Endothelial cell of umbilical vein (primary cell): ENCODE results near the gene PNKP. TPM values are rescaled to one million over a fixed set of nuclear protein-coding genes. Genes with fewer than 3 reads are reported as not detected.

ENCODE experiments used
- BruUV-seq: library from RNA; stranded (reverse); fragments of 400-500 nt; replicated peaks from 2 replicates; lab custom pipeline; 2021; lab: Mats Ljungman, UMichigan
- CTCF ChIA-PET: fragments of 300-600, 350-600 bp; sonication (Branson Sonifier 250); formaldehyde crosslinking; loops from one replicate; lab custom pipeline; 2021; ENCODE audit warnings: antibody characterized with exemption, inconsistent platforms; lab: Charles Lee
- POLR2A ChIA-PET: fragments of 300-600, 350-600 bp; sonication (Branson Sonifier 250); formaldehyde crosslinking; loops from one replicate; lab custom pipeline; 2021; ENCODE audit warnings: antibody characterized with exemption, inconsistent platforms; lab: Charles Lee
- DNase-seq: peaks from one replicate; pipeline ENCODE4 v3.0.0-alpha.2; 2011; ENCODE audit warnings: low read depth, low spot score
- FAIRE-seq: peaks from 2 replicates; lab custom pipeline; 2011; peaks lifted over from hg19 to GRCh38; lab: Jason Lieb, UNC
- H2AFZ ChIP-seq: 2 replicates; pipeline ENCODE4 v1.6.0; 2012; ENCODE audit warnings: low read depth, low read length, control low read depth, inconsistent platforms
- H3K27ac ChIP-seq: 2 replicates; pipeline ENCODE4 v1.5.1; 2011; ENCODE audit warnings: low read depth, mild to moderate bottlenecking, control low read depth, low read length, moderate library complexity; ENCODE audit not compliant: insufficient read depth
- H3K27me3 ChIP-seq, 2 experiments: 2 replicates each; pipeline versions ENCODE4 v1.6.0 to v1.6.1; 2011; ENCODE audit warnings: low read length in 2 of 2, mixed read lengths in 1 of 2; ENCODE audit not compliant: control insufficient read depth in 2 of 2, insufficient read depth in 2 of 2
- H3K36me3 ChIP-seq, 2 experiments: 2 replicates in 1 of 2; 3 replicates in 1 of 2; pipeline ENCODE4 v1.5.1; 2011; ENCODE audit warnings: low read length in 2 of 2, mild to moderate bottlenecking in 1 of 2, moderate library complexity in 1 of 2; ENCODE audit not compliant: control insufficient read depth in 2 of 2, insufficient read depth in 2 of 2; ENCODE audit errors: extremely low read depth in 1 of 2
- H3K4me1 ChIP-seq: 3 replicates; pipeline ENCODE4 v1.5.1; 2011; ENCODE audit warnings: mild to moderate bottlenecking, low read length; ENCODE audit not compliant: control insufficient read depth, insufficient read depth; ENCODE audit errors: extremely low read depth
- H3K4me2 ChIP-seq: 2 replicates; pipeline ENCODE4 v1.6.1; 2011; ENCODE audit warnings: low read length, control low read depth, mixed read lengths; ENCODE audit not compliant: insufficient read depth
- H3K4me3 ChIP-seq, 3 experiments: fragments of 200-600 bp in 1 of 3; sonication (generic), shearing (Covaris generic) in 1 of 3; replicated peaks in 1 of 3; 2 replicates each; pipeline ENCODE4 v1.5.1; 2011 to 2016; ENCODE audit warnings: control low read depth in 3 of 3, low read length in 3 of 3, mild to moderate bottlenecking in 2 of 3, inconsistent platforms in 1 of 3, low read depth in 1 of 3, moderate library complexity in 1 of 3; ENCODE audit not compliant: insufficient read depth in 1 of 3
- H3K79me2 ChIP-seq: 2 replicates; pipeline ENCODE4 v1.6.0; 2012; ENCODE audit warnings: low read length, inconsistent platforms; ENCODE audit not compliant: control insufficient read depth, insufficient read depth
- H3K9ac ChIP-seq: replicated peaks from 2 replicates; pipeline ENCODE3; 2011; ENCODE audit warnings: low read length, control low read depth; ENCODE audit not compliant: insufficient read depth; ENCODE audit errors: extremely low read depth
- H3K9me1 ChIP-seq: replicated peaks from 3 replicates; pipeline ENCODE4 v1.6.0; 2011; ENCODE audit warnings: mild to moderate bottlenecking, low read length; ENCODE audit not compliant: control insufficient read depth, insufficient read depth; ENCODE audit errors: extremely low read depth
- H3K9me3 ChIP-seq: replicated peaks from 2 replicates; pipeline ENCODE4 v1.5.1; 2012; ENCODE audit warnings: low read length, inconsistent platforms; ENCODE audit not compliant: control insufficient read depth, insufficient read depth
- H4K20me1 ChIP-seq: replicated peaks from 2 replicates; pipeline ENCODE3; 2011; ENCODE audit warnings: mild to moderate bottlenecking, low read length; ENCODE audit not compliant: control insufficient read depth, insufficient read depth; ENCODE audit errors: extremely low read depth
- EZH2 ChIP-seq: IDR thresholded peaks from 2 replicates; pipeline ENCODE4 v1.6.1; 2012; ENCODE audit warnings: borderline replicate concordance, low read depth, mild to moderate bottlenecking, moderate library complexity, low read length, inconsistent platforms; ENCODE audit not compliant: severe bottlenecking
- FOS ChIP-seq: IDR thresholded peaks from 2 replicates; pipeline ENCODE4 v1.6.1; 2011; ENCODE audit warnings: mild to moderate bottlenecking, low read length, moderate library complexity, borderline replicate concordance; ENCODE audit not compliant: insufficient read depth
- GATA2 ChIP-seq: IDR thresholded peaks from 2 replicates; pipeline ENCODE4 v1.7.0; 2011; ENCODE audit warnings: low read depth, mild to moderate bottlenecking, moderate library complexity, mixed read lengths, low read length; ENCODE audit not compliant: insufficient read length, insufficient read depth
- JUN ChIP-seq: IDR thresholded peaks from 2 replicates; pipeline ENCODE4 v1.6.1; 2011; ENCODE audit warnings: borderline replicate concordance, low read depth; ENCODE audit not compliant: insufficient read length, insufficient read depth
- MYC ChIP-seq: IDR thresholded peaks from one replicate; pipeline ENCODE4 v1.6.1; 2011; ENCODE audit warnings: mild to moderate bottlenecking, low read depth, low read length
- POLR2A ChIP-seq: IDR thresholded peaks from 2 replicates; pipeline ENCODE4 v1.6.1; 2012; ENCODE audit warnings: low read depth, mild to moderate bottlenecking, control low read depth, low read length
- POLR2AphosphoS5 ChIP-seq: IDR thresholded peaks from 2 replicates; pipeline ENCODE4 v1.6.1; 2012; ENCODE audit warnings: low read depth, mild to moderate bottlenecking, control low read depth, low read length, moderate library complexity; ENCODE audit not compliant: insufficient read depth
- dilution Hi-C: fragments of 300-500 bp; cut with MboI; formaldehyde crosslinking; loops from one replicate; pipeline ENCODE4 v1.15.0; 2019; ENCODE audit warnings: low sequenced_read_pairs; ENCODE audit not compliant: extremely low pct_ligation_motif_present
- intact Hi-C: fragments of 100-400 bp; cut with micrococcal nuclease; formaldehyde crosslinking; loops from one replicate; pipeline ENCODE4 v1.10.0; 2022
- polyA plus RNA-seq, 4 experiments: library from polyadenylated mRNA; depleted of rRNA in 3 of 4; stranded (reverse) in 3 of 4; unstranded in 1 of 4; fragments of >200 nt; gene quantifications; 2 replicates each; pipeline versions ENCODE4 v1.2.1 to v1.2.3, GENCODE V29; 2011 to 2012; ENCODE audit warnings: missing spikeins in 1 of 4
- total RNA-seq: library from RNA; stranded (reverse); gene quantifications from 2 replicates; pipeline ENCODE4 v1.2.3, GENCODE V29; 2021
- TF ChIP-seq, protein P1 (sequence below): IDR thresholded peaks from 2 replicates; pipeline ENCODE4 v1.6.1; 2011; ENCODE audit not compliant: insufficient read depth, insufficient read length
- TF ChIP-seq, protein P2 (sequence below), 2 donors: IDR thresholded peaks; 1 replicate in 1 of 2; 2 replicates in 1 of 2; pipeline ENCODE4 v1.5.1; 2011; ENCODE audit warnings: low read length in 2 of 2, mild to moderate bottlenecking in 2 of 2, moderate library complexity in 2 of 2, control low read depth in 1 of 2, inconsistent platforms in 1 of 2, low read depth in 1 of 2; ENCODE audit not compliant: insufficient read depth in 1 of 2; ENCODE audit errors: extremely low read depth in 1 of 2

Gene PNKP
- total and polyA plus RNA-seq, 2 donors (not counting 3 experiments of a cell fraction or from before 2014, with no cell fraction given) = 39.4 to 112 TPM

DNA sequence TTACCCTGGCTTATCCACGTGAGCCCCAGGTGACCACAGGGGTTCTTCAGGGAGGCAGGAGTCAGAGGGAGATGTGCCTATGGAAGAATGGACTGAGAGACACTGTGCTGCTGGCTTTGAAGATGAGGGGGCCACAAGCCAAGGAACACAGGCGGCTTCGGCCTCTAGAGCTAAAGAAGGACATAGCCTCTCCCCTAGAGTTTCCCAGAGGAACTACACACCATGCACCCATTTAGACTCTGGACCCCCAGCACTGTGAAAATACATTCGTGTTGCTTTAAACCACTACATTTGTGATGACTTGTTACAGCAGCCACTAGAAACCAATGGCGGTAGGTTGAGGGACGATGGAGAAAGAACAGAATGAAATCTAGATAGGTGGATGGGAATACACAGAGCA, 47.9 kb upstream of the PNKP start:
- no peak overlapping the region for H3K4me3 ChIP-seq
- TF ChIP-seq GATA2 (no peak), FOS (no peak), POLR2AphosphoS5 (no peak), EZH2 (no peak), JUN (no peak), MYC (no peak), POLR2A (no peak)
- TF ChIP-seq, protein P1, sequence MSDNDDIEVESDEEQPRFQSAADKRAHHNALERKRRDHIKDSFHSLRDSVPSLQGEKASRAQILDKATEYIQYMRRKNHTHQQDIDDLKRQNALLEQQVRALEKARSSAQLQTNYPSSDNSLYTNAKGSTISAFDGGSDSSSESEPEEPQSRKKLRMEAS = no peak
- TF ChIP-seq, protein P2, sequence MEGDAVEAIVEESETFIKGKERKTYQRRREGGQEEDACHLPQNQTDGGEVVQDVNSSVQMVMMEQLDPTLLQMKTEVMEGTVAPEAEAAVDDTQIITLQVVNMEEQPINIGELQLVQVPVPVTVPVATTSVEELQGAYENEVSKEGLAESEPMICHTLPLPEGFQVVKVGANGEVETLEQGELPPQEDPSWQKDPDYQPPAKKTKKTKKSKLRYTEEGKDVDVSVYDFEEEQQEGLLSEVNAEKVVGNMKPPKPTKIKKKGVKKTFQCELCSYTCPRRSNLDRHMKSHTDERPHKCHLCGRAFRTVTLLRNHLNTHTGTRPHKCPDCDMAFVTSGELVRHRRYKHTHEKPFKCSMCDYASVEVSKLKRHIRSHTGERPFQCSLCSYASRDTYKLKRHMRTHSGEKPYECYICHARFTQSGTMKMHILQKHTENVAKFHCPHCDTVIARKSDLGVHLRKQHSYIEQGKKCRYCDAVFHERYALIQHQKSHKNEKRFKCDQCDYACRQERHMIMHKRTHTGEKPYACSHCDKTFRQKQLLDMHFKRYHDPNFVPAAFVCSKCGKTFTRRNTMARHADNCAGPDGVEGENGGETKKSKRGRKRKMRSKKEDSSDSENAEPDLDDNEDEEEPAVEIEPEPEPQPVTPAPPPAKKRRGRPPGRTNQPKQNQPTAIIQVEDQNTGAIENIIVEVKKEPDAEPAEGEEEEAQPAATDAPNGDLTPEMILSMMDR (IDR thresholded peaks at IDR 0.05; ENCODE audit: extremely low read depth in 1 of 2, insufficient read depth in 1 of 2, low read depth in 1 of 2, low read length in 2 of 2) = no peak
- no peak overlapping the region for H2AFZ ChIP-seq
- H3K4me2 ChIP-seq = no peak overlapping the region
- FAIRE-seq (no peak), DNase-seq (no peak)
- H3K4me1 ChIP-seq = no peaks in the 10 kb centered on the region
- peaks cover 38% of the 10 kb centered on the region for H3K79me2 ChIP-seq
- H3K36me3 ChIP-seq = peaks cover 6 to 14% of the 10 kb centered on the region in 2 experiments
- H3K9ac ChIP-seq = no peak overlapping the region
- intact Hi-C loops = no loop called here
- BruUV-seq = no TSS peak
- dilution Hi-C loops = no loop called here
- no peak overlapping the region for H3K27ac ChIP-seq
- POLR2A ChIA-PET = no interaction called here
- H3K27me3 ChIP-seq = no peaks in the 10 kb centered on the region
- CTCF ChIA-PET = no interaction called here
- no peaks in the 10 kb centered on the region for H4K20me1 ChIP-seq
- H3K9me1 ChIP-seq = no peaks in the 10 kb centered on the region
- H3K9me3 ChIP-seq = no peaks in the 10 kb centered on the region
